Measurements from ENCODE around the gene LUZP2.

LUZP2 gene

GRCh38 chr11:24572376-24572775 lies 75.5 kb downstream of the LUZP2 start:
- DNase-seq, result no peak

- no peak for DNase-seq
Observed at GRCh38 chr11:24574461-24574860, 77.6 kb downstream of the LUZP2 start.

GRCh38 chr11:24575392-24575791 lies 78.5 kb downstream of the LUZP2 start:
- DNase-seq, result no peak

GRCh38 chr11:24585192-24585591 lies 88.3 kb downstream of the LUZP2 start:
- DNase-seq, result no peak

GRCh38 chr11:24587635-24588034 lies 90.8 kb downstream of the LUZP2 start:
- no peak for DNase-seq

- no peak for DNase-seq
Observed at GRCh38 chr11:24588081-24588480, 91.2 kb downstream of the LUZP2 start.

- DNase-seq, result no peak
Observed at GRCh38 chr11:24589064-24589463, 92.2 kb downstream of the LUZP2 start.

- no peak for DNase-seq
Observed at GRCh38 chr11:24591283-24591682, 94.4 kb downstream of the LUZP2 start.

GRCh38 chr11:24592360-24592759 lies 95.5 kb downstream of the LUZP2 start:
- no peak for DNase-seq

GRCh38 chr11:24593332-24593731 lies 96.5 kb downstream of the LUZP2 start:
- no peak for DNase-seq

GRCh38 chr11:24594401-24594800 lies 97.5 kb downstream of the LUZP2 start:
- no peak for DNase-seq

GRCh38 chr11:24598641-24599040 lies 101.8 kb downstream of the LUZP2 start:
- no peak for DNase-seq

- no peak for DNase-seq
Observed at GRCh38 chr11:24609192-24610119, 112.6 kb downstream of the LUZP2 start.

GRCh38 chr11:24615451-24616160 lies 118.8 kb downstream of the LUZP2 start:
- no peak for DNase-seq

- DNase-seq, result no peak
Observed at GRCh38 chr11:24617856-24618255, 121.0 kb downstream of the LUZP2 start.

GRCh38 chr11:24619900-24620299 lies 123.0 kb downstream of the LUZP2 start:
- DNase-seq, result no peak

GRCh38 chr11:24622262-24622661 lies 125.4 kb downstream of the LUZP2 start:
- no peak for DNase-seq

- no peak for DNase-seq
Observed at GRCh38 chr11:24623121-24623520, 126.3 kb downstream of the LUZP2 start.

GRCh38 chr11:24624432-24624831 lies 127.6 kb downstream of the LUZP2 start:
- no peak for DNase-seq

- no peak for DNase-seq
Observed at GRCh38 chr11:24625975-24626374, 129.1 kb downstream of the LUZP2 start.

- DNase-seq, result no peak
Observed at GRCh38 chr11:24628224-24628776, 131.4 kb downstream of the LUZP2 start.

- DNase-seq, result no peak
Observed at GRCh38 chr11:24634606-24635160, 137.8 kb downstream of the LUZP2 start.

- no peak for DNase-seq
Observed at GRCh38 chr11:24635588-24636290, 138.9 kb downstream of the LUZP2 start.
